Endothelial cell of umbilical vein (primary cell): Measurements from ENCODE around the gene CDKL4.

ENCODE experiments used
- EZH2 ChIP-seq: IDR thresholded peaks from 2 replicates; pipeline ENCODE4 v1.6.1; 2012; ENCODE audit warnings: borderline replicate concordance, low read depth, mild to moderate bottlenecking, moderate library complexity, low read length, inconsistent platforms; ENCODE audit not compliant: severe bottlenecking
- JUN ChIP-seq: IDR thresholded peaks from 2 replicates; pipeline ENCODE4 v1.6.1; 2011; ENCODE audit warnings: borderline replicate concordance, low read depth; ENCODE audit not compliant: insufficient read length, insufficient read depth
- POLR2A ChIP-seq: IDR thresholded peaks from 2 replicates; pipeline ENCODE4 v1.6.1; 2012; ENCODE audit warnings: low read depth, mild to moderate bottlenecking, control low read depth, low read length
- POLR2AphosphoS5 ChIP-seq: IDR thresholded peaks from 2 replicates; pipeline ENCODE4 v1.6.1; 2012; ENCODE audit warnings: low read depth, mild to moderate bottlenecking, control low read depth, low read length, moderate library complexity; ENCODE audit not compliant: insufficient read depth
- TF ChIP-seq, protein P1 (sequence below), 2 donors: IDR thresholded peaks; 1 replicate in 1 of 2; 2 replicates in 1 of 2; pipeline ENCODE4 v1.5.1; 2011; ENCODE audit warnings: low read length in 2 of 2, mild to moderate bottlenecking in 2 of 2, moderate library complexity in 2 of 2, control low read depth in 1 of 2, inconsistent platforms in 1 of 2, low read depth in 1 of 2; ENCODE audit not compliant: insufficient read depth in 1 of 2; ENCODE audit errors: extremely low read depth in 1 of 2

DNA sequence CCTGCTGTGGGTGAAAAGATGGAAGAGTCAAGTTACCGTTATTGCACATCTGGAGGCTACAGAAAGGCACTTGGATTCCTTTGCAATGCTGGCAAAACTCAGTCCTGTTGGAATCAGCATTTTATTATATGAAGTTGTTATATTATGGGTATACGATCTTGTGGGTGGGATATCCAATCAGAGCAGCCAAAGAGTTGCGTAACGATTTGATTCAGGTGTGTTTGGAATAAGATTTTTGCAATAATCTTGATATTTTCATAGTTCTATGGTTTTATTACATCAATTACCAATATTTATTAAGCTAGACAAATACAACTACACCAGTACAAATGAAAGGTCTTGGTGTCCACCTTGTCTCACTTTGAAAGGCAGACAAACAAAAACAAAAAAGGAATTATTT, 65.0 kb downstream of the CDKL4 start:
- TF ChIP-seq, protein P1, sequence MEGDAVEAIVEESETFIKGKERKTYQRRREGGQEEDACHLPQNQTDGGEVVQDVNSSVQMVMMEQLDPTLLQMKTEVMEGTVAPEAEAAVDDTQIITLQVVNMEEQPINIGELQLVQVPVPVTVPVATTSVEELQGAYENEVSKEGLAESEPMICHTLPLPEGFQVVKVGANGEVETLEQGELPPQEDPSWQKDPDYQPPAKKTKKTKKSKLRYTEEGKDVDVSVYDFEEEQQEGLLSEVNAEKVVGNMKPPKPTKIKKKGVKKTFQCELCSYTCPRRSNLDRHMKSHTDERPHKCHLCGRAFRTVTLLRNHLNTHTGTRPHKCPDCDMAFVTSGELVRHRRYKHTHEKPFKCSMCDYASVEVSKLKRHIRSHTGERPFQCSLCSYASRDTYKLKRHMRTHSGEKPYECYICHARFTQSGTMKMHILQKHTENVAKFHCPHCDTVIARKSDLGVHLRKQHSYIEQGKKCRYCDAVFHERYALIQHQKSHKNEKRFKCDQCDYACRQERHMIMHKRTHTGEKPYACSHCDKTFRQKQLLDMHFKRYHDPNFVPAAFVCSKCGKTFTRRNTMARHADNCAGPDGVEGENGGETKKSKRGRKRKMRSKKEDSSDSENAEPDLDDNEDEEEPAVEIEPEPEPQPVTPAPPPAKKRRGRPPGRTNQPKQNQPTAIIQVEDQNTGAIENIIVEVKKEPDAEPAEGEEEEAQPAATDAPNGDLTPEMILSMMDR (IDR thresholded peaks at IDR 0.05; ENCODE audit: extremely low read depth in 1 of 2, insufficient read depth in 1 of 2, low read depth in 1 of 2, low read length in 2 of 2) = no peak
- TF ChIP-seq POLR2AphosphoS5 (no peak), EZH2 (no peak), JUN (no peak), POLR2A (no peak)
